ENCODE results near the gene LCK. TPM values are rescaled to one million over a fixed set of nuclear protein-coding genes. Genes with fewer than 3 reads are reported as not detected.

The LCK gene
- total and polyA plus RNA-seq, 12 donors, result 0.25 to 7.1 (median 0.62) TPM

- Histone ChIP-seq H3K27ac (no peak overlapping the region), H3K4me3 (no peak overlapping the region), H3K9me3 (peaks cover 0 to 7% (median 0%) of the 10 kb centered on the region in 11 donors), H3K27me3 (no peaks in the 10 kb centered on the region), H3K36me3 (peaks cover 0 to 34% (median 9%) of the 10 kb centered on the region in 9 donors), H3K4me1 (peaks cover 0 to 11% (median 0%) of the 10 kb centered on the region in 9 donors)
- DNase-seq, result no peak
- intact Hi-C loops (cut with DNase I), result loop anchor here in 2 of 10 donors (5.0 to 10.0 kb wide), 2 partner anchors 88 to 95 kb away; partner anchors contain the start of genes EIF3I (in 1 of the 2) and TMEM234 (in 1 of the 2)
- TF ChIP-seq CTCF (IDR thresholded peaks at IDR 0.05), result no peak
- no peak for ATAC-seq
- 90 to 94% methylated on average over 1 of the region's 1 CpG for WGBS, 2 donors
These were observed 58.9 kb downstream of the LCK start for GRCh38 chr1:32309960-32310359.

GRCh38 chr1:32311709-32312393 lies 60.8 kb downstream of the LCK start:
- peaks cover 0 to 21% (median 0%) of the 10 kb centered on the region in 9 donors for H3K36me3 ChIP-seq
- H3K27me3 ChIP-seq, result no peaks in the 10 kb centered on the region
- no peak overlapping the region for H3K27ac ChIP-seq
- H3K4me1 ChIP-seq, result peaks cover 0 to 24% (median 8%) of the 10 kb centered on the region in 9 donors
- intact Hi-C loops (cut with DNase I), result loop anchor here in 2 of 10 donors (5.0 to 10.0 kb wide), 2 partner anchors 90 to 97 kb away; partner anchors contain the start of genes EIF3I (in 1 of the 2) and TMEM234 (in 1 of the 2)
- no peak overlapping the region for H3K4me3 ChIP-seq
- ATAC-seq (no peak), DNase-seq (no peak)
- TF ChIP-seq CTCF (IDR thresholded peaks at IDR 0.05), result no peak
- 54 to 59% methylated on average over 2 of the region's 2 CpGs for WGBS, 2 donors
- H3K9me3 ChIP-seq, result no peaks in the 10 kb centered on the region

GRCh38 chr1:32316903-32317277 lies 65.8 kb downstream of the LCK start:
- Histone ChIP-seq H3K4me3 (no peak overlapping the region), H3K27ac (no peak overlapping the region), H3K36me3 (peaks cover 0 to 55% (median 9%) of the 10 kb centered on the region in 9 donors), H3K9me3 (no peaks in the 10 kb centered on the region), H3K4me1 (peaks cover 0 to 23% (median 11%) of the 10 kb centered on the region in 9 donors), H3K27me3 (no peaks in the 10 kb centered on the region)
- no peak for TF ChIP-seq CTCF (IDR thresholded peaks at IDR 0.05)
- DNase-seq (no peak), ATAC-seq (no peak)
- intact Hi-C loops (cut with DNase I), result loop anchor here in 5 of 10 donors (5.0 to 10.0 kb wide), 3 partner anchors 75 to 102 kb away; partner anchors contain the start of genes EIF3I (in 4 of the 5) and TMEM234 (in 4 of the 5)
- 71 to 81% methylated on average over 3 of the region's 3 CpGs for WGBS, 2 donors

- no peak for DNase-seq
- H3K9me3 ChIP-seq, result no peaks in the 10 kb centered on the region
- H3K4me1 ChIP-seq, result peaks cover 0 to 30% (median 11%) of the 10 kb centered on the region in 9 donors
- no peak for TF ChIP-seq CTCF (IDR thresholded peaks at IDR 0.05)
- H3K27me3 ChIP-seq, result no peaks in the 10 kb centered on the region
- H3K36me3 ChIP-seq, result peaks cover 0 to 65% (median 9%) of the 10 kb centered on the region in 9 donors
- no peak overlapping the region for H3K27ac ChIP-seq
- H3K4me3 ChIP-seq, result no peak overlapping the region
- 96% methylated on average over 10 of the region's 10 CpGs for WGBS, 2 donors
- intact Hi-C loops (cut with DNase I), result loop anchor here in 5 of 10 donors (5.0 to 10.0 kb wide), 3 partner anchors 76 to 103 kb away; partner anchors contain the start of genes EIF3I (in 4 of the 5) and TMEM234 (in 4 of the 5)
- ATAC-seq, result no peak
These were observed 67.2 kb downstream of the LCK start for GRCh38 chr1:32318127-32318869.

Measured in heart right ventricle (tissue), 16 donors.